Brain microvascular endothelial cell (primary cell): ENCODE measurements around the gene CHAC1.

ENCODE experiments used
- DNase-seq: peaks from one replicate; pipeline ENCODE4 v3.0.0-alpha.2; 2020
- H3K27ac ChIP-seq: fragments of 250-450 bp; sonication (Bioruptor Pico); 2 replicates; pipeline ENCODE4 v1.5.1; 2020; ENCODE audit warnings: mild to moderate bottlenecking, moderate library complexity
- H3K27me3 ChIP-seq: fragments of 250-450 bp; sonication (Bioruptor Pico); replicated peaks from 2 replicates; pipeline ENCODE4 v1.5.1; 2020; ENCODE audit warnings: mild to moderate bottlenecking
- H3K36me3 ChIP-seq: fragments of 250-450 bp; sonication (Bioruptor Pico); replicated peaks from 2 replicates; pipeline ENCODE4 v1.5.1; 2020; ENCODE audit warnings: mild to moderate bottlenecking
- H3K4me3 ChIP-seq: 2 replicates; pipeline ENCODE4 v1.5.1; 2011; ENCODE audit warnings: low read depth, mild to moderate bottlenecking, control low read depth, low read length, moderate library complexity
- in situ Hi-C: cut with HindIII; loops from 2 replicates; pipeline ENCODE4 v1.10.0; 2017; ENCODE audit warnings: low sequenced_read_pairs, low pct_ligation_motif_present
- TF ChIP-seq, protein P1 (sequence below): IDR thresholded peaks from 2 replicates; pipeline ENCODE4 v1.5.1; 2011; ENCODE audit warnings: low read depth, mild to moderate bottlenecking, moderate library complexity, low read length, control low read depth, inconsistent platforms; ENCODE audit errors: missing control alignments

CHAC1 gene, protein sequence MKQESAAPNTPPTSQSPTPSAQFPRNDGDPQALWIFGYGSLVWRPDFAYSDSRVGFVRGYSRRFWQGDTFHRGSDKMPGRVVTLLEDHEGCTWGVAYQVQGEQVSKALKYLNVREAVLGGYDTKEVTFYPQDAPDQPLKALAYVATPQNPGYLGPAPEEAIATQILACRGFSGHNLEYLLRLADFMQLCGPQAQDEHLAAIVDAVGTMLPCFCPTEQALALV

DNA sequence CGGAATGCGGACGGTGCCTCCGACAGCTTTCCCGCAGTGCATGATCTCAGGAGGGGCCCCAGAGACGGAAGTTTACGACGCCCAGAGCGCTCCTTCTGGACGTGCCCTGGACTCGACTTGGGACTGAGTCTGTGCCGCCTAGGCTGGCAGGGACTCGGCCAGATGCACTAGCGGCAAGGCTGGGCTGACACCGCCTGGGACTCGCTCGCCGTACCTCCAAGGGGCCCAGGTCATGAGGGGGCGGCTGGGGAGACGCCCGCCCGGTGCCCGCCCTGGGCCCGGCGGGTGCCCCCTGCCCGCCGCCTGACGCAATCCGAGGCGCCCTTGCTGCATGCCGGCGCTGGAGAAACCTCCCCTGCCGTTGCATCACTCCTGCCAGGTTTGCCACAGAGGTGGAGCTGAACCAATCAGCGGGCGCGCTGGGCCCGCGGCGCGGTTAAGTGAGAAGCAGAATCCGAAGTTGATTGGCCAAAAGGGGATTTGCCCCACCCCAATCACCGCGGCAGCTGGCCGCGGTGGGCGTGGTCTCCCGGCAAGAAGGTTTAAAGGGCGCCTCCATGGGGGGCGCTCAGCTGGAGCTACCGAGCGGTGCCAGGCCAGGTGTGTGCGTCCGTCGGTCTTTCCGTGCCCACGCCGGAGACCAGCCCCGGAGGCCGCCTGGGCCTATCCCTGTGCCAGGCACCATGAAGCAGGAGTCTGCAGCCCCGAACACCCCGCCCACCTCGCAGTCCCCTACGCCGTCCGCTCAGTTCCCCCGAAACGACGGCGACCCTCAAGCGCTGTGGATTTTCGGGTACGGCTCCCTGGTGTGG lies at the start of gene CHAC1:
CHAC1 (plus strand) TSS at position 571 of the 812 bp plus-strand sequence; CDS start at position 684, 113 bp downstream.
- DNase-seq = peak; percentile 93
- Histone ChIP-seq H3K4me3 (peak within 1 kb of the TSS; percentile 69), H3K27me3 (no peaks in the 10 kb centered on the region), H3K36me3 (no peaks in the 10 kb centered on the region), H3K27ac (peak within 1 kb of the TSS; percentile 76)
- in situ Hi-C loops = no loop called here
- TF ChIP-seq, protein P1, sequence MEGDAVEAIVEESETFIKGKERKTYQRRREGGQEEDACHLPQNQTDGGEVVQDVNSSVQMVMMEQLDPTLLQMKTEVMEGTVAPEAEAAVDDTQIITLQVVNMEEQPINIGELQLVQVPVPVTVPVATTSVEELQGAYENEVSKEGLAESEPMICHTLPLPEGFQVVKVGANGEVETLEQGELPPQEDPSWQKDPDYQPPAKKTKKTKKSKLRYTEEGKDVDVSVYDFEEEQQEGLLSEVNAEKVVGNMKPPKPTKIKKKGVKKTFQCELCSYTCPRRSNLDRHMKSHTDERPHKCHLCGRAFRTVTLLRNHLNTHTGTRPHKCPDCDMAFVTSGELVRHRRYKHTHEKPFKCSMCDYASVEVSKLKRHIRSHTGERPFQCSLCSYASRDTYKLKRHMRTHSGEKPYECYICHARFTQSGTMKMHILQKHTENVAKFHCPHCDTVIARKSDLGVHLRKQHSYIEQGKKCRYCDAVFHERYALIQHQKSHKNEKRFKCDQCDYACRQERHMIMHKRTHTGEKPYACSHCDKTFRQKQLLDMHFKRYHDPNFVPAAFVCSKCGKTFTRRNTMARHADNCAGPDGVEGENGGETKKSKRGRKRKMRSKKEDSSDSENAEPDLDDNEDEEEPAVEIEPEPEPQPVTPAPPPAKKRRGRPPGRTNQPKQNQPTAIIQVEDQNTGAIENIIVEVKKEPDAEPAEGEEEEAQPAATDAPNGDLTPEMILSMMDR = peak; percentile 25

DNA sequence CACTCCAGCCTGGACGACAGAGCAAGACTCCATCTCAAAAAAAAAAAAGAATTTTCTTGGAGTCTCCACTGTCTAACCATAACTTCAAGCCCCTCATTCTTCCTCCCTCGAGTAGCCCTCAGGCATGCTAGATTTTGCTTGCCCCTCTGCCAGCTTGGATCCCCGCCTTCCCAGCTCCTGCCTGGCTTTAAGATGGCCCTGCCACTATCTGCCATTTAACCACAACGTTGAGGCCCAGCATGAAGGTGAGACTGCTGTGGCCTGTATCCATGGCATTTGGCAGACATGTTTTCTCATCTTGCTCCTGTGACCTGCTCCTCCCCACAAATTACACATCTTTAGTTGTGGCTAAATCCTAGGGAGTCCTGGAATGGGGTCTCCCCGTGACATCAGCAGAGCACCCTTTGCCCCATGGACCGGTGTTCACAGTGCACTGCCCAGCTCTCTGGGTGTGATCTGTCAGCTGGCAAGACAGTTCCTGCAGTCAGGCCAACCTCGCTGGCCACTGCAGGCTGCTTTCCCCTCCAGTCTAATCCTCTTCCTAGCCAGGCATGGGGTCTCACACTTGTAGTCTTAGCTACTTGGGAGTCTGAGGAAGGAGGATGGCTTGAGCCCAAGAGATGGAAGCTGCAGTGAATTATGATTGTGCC lies 48.6 kb upstream of the CHAC1 start:
- no peak overlapping the region for H3K27ac ChIP-seq

DNA sequence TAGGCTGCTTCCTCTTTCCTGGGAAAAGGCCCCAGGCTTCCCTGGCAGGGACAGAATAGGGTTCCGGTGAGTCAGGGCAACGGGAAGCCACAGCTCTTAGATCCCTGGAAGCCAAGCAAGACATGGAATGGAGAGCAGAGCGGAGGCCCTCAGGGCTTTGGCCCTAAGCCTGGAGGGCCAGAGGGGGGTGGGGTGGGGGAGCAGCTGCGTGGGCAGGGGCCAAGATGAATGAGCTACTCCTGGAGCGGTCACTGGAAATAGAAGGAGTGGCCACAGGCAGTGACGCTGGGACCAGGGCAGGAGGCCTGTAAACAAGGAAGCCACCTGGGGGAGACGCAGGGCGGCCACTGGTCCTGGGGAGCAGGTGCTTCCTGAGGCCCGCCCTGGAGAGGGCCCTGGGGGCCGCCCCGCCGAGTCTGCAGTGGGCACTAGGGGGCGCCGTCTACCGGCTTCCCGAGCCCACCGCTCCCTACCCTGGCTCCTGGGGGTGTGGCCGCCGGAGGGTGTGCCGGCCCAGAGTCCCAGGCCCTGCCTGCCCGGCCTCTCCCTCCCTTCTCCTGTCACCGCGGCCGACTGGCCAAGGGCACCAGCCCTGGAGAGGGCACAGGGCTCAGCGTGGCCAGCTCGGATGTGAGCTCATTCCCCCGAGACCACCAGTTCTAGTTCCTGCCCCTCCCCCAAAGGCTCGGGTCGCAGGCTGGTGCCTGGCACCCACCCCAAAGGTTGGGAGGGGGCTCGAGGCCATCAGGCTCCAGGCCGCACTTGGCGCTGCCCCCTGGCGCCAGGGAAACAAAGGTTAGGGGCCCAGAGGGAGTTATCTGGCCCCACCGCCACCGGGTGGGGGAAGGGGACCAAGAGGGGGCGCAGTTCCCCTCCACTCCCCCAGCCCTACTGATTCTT lies 46.9 kb upstream of the CHAC1 start:
- peak overlapping the region; percentile 46 for H3K4me3 ChIP-seq
- H3K27me3 ChIP-seq = no peaks in the 10 kb centered on the region
- TF ChIP-seq, protein P1 = peak; percentile 78
- in situ Hi-C loops = loop anchor here (25.0 kb wide), 1 partner anchor 106 kb away; no protein-coding TSS in a partner anchor
- peaks cover 20% of the 10 kb centered on the region for H3K36me3 ChIP-seq
- peak overlapping the region; percentile 3 for H3K27ac ChIP-seq
- peak; percentile 62 for DNase-seq

More for the DNA sequence above, 48.6 kb upstream of the CHAC1 start:
- Histone ChIP-seq H3K4me3 (no peak overlapping the region), H3K36me3 (peaks cover 34% of the 10 kb centered on the region), H3K27me3 (no peaks in the 10 kb centered on the region)
- DNase-seq = no peak
- in situ Hi-C loops = loop anchor here (25.0 kb wide), 1 partner anchor 108 kb away; no protein-coding TSS in a partner anchor
- TF ChIP-seq, protein P1 = no peak

DNA sequence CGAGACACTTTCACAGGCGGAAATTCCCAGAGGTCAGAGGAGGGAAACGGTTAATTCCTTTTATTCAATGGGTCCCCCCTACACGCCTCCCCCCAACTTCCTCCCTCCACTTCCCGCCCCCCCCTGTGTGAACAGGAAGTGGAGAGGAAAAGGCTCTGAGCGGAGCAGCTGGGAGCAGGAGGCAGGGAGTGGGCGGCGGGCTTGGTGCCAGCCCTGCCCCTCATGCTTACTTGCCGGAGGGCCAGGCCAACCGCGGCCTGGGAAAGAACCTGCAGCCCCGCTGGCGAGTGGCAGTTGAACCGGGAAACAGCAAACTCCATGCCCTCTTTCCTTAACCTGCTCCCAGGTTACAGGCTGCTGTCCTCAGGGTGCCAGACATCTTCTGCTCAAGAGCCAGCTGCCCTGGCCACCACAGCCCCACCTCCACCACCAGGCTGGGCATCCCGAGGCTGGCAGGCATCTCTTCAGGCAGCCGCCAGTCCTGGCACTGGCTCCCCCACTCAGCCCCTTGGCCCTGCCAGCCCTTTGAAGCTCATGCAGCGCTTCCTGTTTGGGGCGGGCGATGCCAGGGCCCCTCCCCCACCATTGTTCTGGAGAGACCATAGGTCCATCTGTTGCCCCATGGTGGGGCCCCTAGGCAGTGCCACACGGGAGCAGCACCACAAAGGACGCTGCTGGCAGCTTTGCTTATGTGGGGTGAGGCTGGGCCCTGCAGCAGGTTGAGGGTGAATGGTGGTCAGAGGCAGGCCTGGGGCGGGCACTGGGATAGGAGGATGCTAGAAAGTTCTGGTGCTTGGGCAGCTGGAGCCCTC lies 46.1 kb upstream of the CHAC1 start:
- no peak overlapping the region for H3K27ac ChIP-seq
- peak overlapping the region; percentile 46 for H3K4me3 ChIP-seq
- in situ Hi-C loops = loop anchor here (25.0 kb wide), 1 partner anchor 105 kb away; no protein-coding TSS in a partner anchor
- DNase-seq = no peak
- TF ChIP-seq, protein P1 = no peak
- H3K36me3 ChIP-seq = peaks cover 17% of the 10 kb centered on the region
- no peaks in the 10 kb centered on the region for H3K27me3 ChIP-seq
